Muscle of arm (tissue), 12 donors: Measurements from ENCODE around the gene CNTN6. TPM values are rescaled to one million over a fixed set of nuclear protein-coding genes. Genes with fewer than 3 reads are reported as not detected.
"Not testable (repeated sequence)": the region's sequence is repeated elsewhere in the genome, so short reads cannot be mapped to it uniquely, and the experiment has no call there.

Experiments used
- DNase-seq: peaks from one replicate; pipeline ENCODE4 v3.0.0-alpha.2; 2013
- polyA plus RNA-seq, 12 donors: library from polyadenylated mRNA; unstranded; fragments of 120-200 nt; gene quantifications; one replicate each; pipeline ENCODE4 v1.2.1, GENCODE V29; 2013; ENCODE audit not compliant: insufficient read length in 12 of 12

Gene CNTN6
- polyA plus RNA-seq, 12 donors: 0.68 to 3.5 (median 1.1) TPM; not detected in 2

GRCh38 chr3:1275495-1275894 lies 182.7 kb downstream of the CNTN6 start:
- DNase-seq: no peak

GRCh38 chr3:1287815-1288214 lies 195.0 kb downstream of the CNTN6 start:
- DNase-seq: peak; percentile 19

GRCh38 chr3:1288805-1289494 lies 196.1 kb downstream of the CNTN6 start:
- no peak for DNase-seq

GRCh38 chr3:1292571-1293071 lies 199.8 kb downstream of the CNTN6 start:
- no peak for DNase-seq

DNA sequence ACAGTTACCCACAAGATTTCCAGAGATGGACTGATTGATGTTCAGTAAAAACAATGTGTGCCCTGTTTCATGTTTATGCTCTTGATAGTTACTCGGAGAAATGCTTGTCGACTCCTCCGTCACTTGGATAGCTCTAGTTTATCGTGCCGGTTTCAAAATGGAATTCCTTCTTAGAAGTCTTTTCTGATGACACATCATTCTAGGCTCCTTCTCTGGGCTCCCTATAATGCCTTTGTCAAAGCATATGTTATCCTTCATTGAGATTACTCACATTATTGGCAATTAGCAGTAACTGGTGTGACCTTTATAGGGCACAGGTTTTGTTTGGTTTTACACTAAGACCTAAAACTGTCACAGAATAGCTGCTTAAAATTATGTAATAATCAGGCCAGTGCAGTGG lies 201.8 kb downstream of the CNTN6 start:
- DNase-seq: no peak

GRCh38 chr3:1318296-1319005 lies 225.6 kb downstream of the CNTN6 start:
- DNase-seq: no peak

DNA sequence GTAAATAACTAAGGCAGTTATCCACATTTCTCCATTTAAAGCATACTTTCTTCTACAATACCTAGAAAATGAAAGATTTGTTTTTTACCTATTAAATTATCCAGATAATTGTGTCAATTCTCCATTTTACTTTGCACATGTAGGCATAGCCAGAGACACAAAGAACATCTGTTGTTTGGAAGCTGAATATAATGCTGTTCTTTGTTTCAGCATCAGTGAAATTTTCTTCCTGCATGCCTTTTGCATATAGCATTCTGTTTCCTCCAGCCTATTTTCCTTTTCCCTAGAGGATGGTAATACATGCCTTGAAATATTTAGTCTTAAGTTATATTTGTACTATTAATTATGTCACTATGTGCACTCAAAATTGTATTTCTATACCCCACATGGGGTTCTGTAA lies 233.7 kb downstream of the CNTN6 start:
- DNase-seq: no peak

GRCh38 chr3:1330107-1330506 lies 237.3 kb downstream of the CNTN6 start:
- no peak for DNase-seq

- DNase-seq: no peak
These were observed 253.6 kb downstream of the CNTN6 start for GRCh38 chr3:1346386-1346785.

DNA sequence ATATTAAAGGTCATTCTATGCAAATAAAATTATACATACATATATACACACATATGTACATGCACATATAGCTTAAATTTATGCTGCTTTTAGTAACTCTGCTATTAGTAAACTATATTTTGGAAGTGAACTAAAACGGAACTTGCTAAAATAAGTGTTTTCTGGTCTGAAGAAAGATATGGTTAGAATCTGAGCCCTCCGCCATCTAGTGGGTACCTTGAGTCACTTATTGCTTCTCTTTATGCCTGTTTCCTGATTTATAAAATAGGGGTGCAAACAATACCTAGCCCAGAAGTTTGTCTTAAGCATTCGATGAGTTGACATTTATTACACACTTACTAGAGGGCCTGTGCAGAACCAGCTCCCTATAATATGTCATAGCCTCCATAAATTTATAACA lies 255.7 kb downstream of the CNTN6 start:
- no peak for DNase-seq

- no peak for DNase-seq
These were observed 258.1 kb downstream of the CNTN6 start for GRCh38 chr3:1350885-1351284.

GRCh38 chr3:1355691-1356090 lies 262.9 kb downstream of the CNTN6 start:
- no peak for DNase-seq

GRCh38 chr3:1356101-1356500 lies 263.3 kb downstream of the CNTN6 start:
- DNase-seq: no peak

DNA sequence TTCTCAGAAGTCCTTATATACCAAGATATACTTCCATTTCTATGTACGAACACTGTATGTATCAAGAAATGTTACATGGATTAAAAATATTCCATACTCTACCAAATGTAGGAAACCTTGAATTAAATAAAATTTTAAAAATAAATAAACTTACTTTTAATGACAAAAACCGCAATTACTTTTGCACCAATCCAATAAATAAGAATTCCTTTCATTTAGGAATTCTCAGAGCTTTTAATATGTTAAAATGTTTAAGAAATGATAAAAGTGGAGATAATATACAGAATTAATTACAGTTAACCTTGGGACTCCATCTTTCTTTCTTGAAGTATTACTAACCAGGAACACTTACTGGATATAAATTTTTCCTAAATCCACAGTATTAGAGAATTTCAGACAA lies 272.7 kb downstream of the CNTN6 start:
- no peak for DNase-seq

GRCh38 chr3:1374471-1374870 lies 281.6 kb downstream of the CNTN6 start:
- no peak for DNase-seq

- DNase-seq: no peak
These were observed 282.3 kb downstream of the CNTN6 start for GRCh38 chr3:1375145-1375544.

DNA sequence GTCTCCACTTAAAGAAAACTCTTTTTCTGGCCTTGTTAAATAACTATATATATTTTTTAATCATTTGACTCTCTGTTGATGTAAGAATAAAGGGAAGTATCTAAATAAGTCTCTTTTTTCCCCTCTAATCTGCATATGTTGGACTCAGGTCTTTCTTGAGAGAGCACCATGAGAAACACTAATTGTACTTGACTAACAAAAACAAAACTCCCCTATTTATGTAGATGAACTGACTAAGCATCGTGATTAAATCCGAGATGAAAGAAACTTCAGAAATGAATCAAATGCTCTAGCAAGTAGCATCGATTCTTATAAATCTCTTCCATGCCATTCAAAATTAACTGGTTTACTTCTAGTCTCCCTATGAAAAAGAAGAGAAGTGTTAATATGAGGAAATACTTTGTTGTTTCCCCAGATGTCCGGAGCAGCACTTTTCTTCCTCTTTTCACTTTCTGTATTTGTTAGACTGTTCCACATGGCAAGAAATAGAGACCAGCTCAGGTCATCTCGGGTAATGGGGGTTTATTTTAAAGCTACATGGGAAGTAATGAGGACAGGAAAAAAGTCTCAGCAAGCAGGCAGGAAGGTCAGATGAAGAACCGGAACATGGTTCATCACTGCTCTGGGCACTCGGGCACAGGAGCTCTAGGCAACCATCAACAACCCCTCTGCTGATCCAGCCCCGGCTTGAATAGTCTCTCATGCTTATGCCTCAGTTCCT lies 288.3 kb downstream of the CNTN6 start:
- DNase-seq: peak; percentile 8

- no peak for DNase-seq
These were observed 288.8 kb downstream of the CNTN6 start for GRCh38 chr3:1381647-1382036.

DNA sequence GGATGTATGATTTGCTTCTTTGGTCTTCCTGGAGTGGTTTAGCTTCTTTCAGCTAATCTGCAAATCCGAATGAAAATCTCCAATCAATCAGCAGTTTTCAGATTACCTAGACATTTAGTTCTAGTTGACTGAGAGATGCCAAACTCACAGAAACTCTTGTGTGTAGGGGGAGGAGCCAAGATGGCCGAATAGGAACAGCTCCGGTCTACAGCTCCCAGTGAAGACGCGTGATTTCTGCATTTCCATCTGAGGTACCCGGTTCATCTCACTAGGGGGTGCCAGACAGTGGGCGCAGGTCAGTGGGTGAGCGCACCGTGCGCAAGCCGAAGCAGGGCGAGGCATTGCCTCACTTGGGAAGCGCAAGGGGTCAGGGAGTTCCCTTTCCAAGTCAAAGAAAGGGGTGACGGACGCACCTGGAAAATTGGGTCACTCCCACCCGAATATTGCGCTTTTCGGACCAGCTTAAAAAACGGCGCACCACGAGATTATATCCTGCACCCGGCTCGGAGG lies 294.6 kb downstream of the CNTN6 start:
- not testable (repeated sequence) for DNase-seq

DNA sequence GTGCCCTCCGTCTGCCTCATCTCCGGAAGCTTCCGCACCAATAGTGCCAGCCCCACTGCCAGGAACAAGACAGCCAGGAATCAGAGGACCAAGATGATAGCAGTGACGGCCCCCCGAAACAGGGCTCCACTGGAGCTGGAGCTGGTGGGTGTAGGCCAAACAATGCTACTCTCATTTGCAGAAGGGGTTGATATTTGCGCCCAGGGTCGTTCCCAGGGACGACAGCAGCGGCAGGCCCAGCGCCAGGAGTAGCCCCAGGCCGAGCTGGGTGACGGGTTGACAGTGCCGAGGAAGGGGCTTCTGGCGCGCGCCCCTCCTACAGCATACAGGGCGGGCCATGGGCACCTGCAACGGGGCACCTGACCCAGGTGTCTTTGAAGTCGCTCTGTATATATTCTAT lies 301.4 kb downstream of the CNTN6 start:
- no peak for DNase-seq

DNA sequence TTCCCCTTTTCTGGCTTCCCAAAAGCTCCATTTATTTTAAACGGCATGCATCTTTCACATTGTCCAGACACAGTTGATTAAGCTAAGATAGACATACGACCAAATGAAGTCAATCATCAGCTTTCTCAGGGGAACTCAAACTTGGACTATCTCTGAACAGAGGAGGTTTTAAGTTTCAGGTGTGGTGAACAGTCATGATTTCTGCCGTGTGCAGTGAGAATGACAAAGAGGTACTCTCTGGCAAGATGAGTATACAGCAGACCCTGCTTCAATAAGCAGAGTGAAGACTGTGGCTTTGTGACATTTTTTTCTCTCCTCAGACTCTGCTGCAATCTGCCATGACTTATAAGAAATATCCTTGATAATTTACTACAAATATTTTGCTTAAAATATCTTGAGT lies 307.7 kb downstream of the CNTN6 start:
- DNase-seq: no peak

GRCh38 chr3:1404270-1404962 lies 311.6 kb downstream of the CNTN6 start:
- DNase-seq: no peak
